ENCODE data around the gene DNM3.
"Not testable (repeated sequence)": the region's sequence is repeated elsewhere in the genome, so short reads cannot be mapped to it uniquely, and the experiment has no call there.

DNM3 gene

GRCh38 chr1:171841050-171841910 lies at the start of gene DNM3:
Gene DNM3 (plus strand): TSS chr1:171841498. CDS start chr1:171841657, 159 bp downstream.
- H3K9me3 Mint-ChIP-seq: no peaks in the 10 kb centered on the region
- H3K27me3 Mint-ChIP-seq: peaks cover 37% of the 10 kb centered on the region
- ATAC-seq (replicated peaks; ENCODE audit: extremely low read depth, poor library complexity, severe bottlenecking) (peak; percentile 85), DNase-seq (ENCODE audit: low spot score in 2 of 2) (peak; percentile 63 to 69)
- H3K36me3 Mint-ChIP-seq (ENCODE audit: insufficient read depth): peaks cover 9% of the 10 kb centered on the region
- H3K4me1 Mint-ChIP-seq: peaks cover 16% of the 10 kb centered on the region
- peak within 1 kb of the TSS; percentile 84 for H3K4me3 Mint-ChIP-seq
- H3K27ac Mint-ChIP-seq (ENCODE audit: low read depth): peak within 1 kb of the TSS; percentile 20

DNA sequence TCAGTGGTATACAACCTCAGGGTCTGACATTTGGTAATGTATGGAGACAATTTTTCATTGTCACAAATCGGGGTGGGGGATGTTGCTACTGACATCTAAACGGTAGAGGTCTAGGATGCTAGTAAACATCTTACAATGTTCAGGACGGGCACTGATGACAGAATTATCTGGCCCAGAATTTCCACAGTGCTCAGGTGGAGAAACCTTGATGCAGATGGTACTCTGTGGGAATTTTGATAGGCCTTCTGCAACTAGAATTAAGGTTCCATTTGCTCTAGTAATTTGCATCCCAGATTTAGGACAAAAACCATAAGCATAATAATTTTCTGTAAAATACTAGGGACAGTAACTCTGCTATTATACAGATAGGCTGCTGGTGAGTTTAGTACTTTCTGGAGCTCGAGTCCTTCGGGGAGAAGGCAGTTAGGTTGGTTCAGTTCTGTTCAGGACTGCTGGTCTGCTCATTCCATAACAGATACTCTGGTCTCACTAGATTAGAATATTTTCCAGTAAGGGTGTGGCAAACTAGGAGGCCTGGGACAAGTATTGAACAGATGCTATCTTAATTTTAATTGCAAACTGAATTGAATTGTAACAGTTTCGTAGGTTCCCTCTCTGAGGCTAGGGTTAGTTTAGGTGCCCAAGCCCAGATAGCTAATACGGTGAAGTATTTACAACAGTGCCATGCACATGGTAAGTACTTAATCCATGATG lies 48.5 kb upstream of the DNM3 start:
- ATAC-seq (replicated peaks; ENCODE audit: extremely low read depth, poor library complexity, severe bottlenecking): no peak
- DNase-seq (ENCODE audit: low spot score in 2 of 2): no peak
- no peak overlapping the region for H3K27ac Mint-ChIP-seq (ENCODE audit: low read depth)
- H3K4me1 Mint-ChIP-seq: peaks cover 18% of the 10 kb centered on the region
- no peaks in the 10 kb centered on the region for H3K9me3 Mint-ChIP-seq
- H3K27me3 Mint-ChIP-seq: no peaks in the 10 kb centered on the region
- no peak overlapping the region for H3K4me3 Mint-ChIP-seq
- H3K36me3 Mint-ChIP-seq (ENCODE audit: insufficient read depth): peaks cover 47% of the 10 kb centered on the region

- Mint-ChIP-seq H3K27me3 (no peaks in the 10 kb centered on the region), H3K4me3 (no peak overlapping the region), H3K36me3 (ENCODE audit: insufficient read depth) (peaks cover 40% of the 10 kb centered on the region), H3K27ac (ENCODE audit: low read depth) (peak overlapping the region; percentile 71), H3K4me1 (peaks cover 18% of the 10 kb centered on the region), H3K9me3 (no peaks in the 10 kb centered on the region)
- no peak for DNase-seq (ENCODE audit: low spot score in 2 of 2)
- no peak for ATAC-seq (replicated peaks; ENCODE audit: extremely low read depth, poor library complexity, severe bottlenecking)
Observed at GRCh38 chr1:171793636-171794035, 47.7 kb upstream of the DNM3 start.

DNA sequence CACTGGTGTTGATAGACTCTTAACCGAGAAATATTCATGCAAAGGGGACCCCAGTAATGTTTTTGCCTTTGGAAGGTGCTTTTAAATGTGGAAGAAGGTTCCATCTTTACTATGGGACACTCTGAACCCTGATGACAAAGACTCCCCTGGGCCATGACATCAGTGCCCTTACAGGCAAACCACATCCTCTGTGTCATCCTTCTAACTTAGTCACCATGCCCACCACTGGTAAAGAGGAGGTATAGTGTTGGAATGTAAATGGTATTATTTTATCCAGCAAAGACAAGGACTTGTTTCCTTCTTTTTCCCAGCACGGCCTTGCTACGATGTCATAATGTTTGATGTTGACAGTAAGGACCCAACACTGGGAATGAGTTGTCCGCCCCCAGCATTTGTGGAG lies 47.2 kb upstream of the DNM3 start:
- Mint-ChIP-seq H3K4me3 (no peak overlapping the region), H3K4me1 (peaks cover 18% of the 10 kb centered on the region), H3K36me3 (ENCODE audit: insufficient read depth) (peaks cover 36% of the 10 kb centered on the region), H3K9me3 (no peaks in the 10 kb centered on the region), H3K27ac (ENCODE audit: low read depth) (peak overlapping the region; percentile 71), H3K27me3 (no peaks in the 10 kb centered on the region)
- no peak for DNase-seq (ENCODE audit: low spot score in 2 of 2)
- ATAC-seq (replicated peaks; ENCODE audit: extremely low read depth, poor library complexity, severe bottlenecking): peak; percentile 92

DNA sequence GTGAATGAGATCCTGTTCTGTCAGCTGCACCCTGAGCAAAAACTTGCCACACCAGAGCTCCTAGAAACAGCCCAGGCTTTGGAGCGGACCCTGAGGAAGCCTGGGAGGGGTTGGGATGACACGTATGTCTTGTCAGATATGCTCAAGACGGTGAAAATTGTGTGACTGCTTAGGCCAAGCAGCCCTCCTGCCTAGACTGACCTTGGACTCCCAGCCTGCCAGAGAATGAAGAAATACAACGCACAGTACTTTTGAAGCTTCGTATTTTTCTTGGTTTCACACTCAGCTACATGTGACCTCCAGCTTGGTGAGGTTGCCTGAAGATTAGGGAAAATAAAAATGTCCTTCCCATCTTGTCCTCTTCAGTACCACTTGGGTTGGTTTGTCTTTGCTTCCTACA lies 44.7 kb upstream of the DNM3 start:
- Mint-ChIP-seq H3K27ac (ENCODE audit: low read depth) (no peak overlapping the region), H3K27me3 (no peaks in the 10 kb centered on the region), H3K9me3 (no peaks in the 10 kb centered on the region), H3K4me1 (peaks cover 8% of the 10 kb centered on the region), H3K4me3 (no peak overlapping the region), H3K36me3 (ENCODE audit: insufficient read depth) (peaks cover 26% of the 10 kb centered on the region)
- DNase-seq (ENCODE audit: low spot score in 2 of 2) (no peak), ATAC-seq (replicated peaks; ENCODE audit: extremely low read depth, poor library complexity, severe bottlenecking) (no peak)

GRCh38 chr1:171798311-171798710 lies 43.0 kb upstream of the DNM3 start:
- ATAC-seq (replicated peaks; ENCODE audit: extremely low read depth, poor library complexity, severe bottlenecking) (no peak), DNase-seq (ENCODE audit: low spot score in 2 of 2) (no peak)
- no peak overlapping the region for H3K27ac Mint-ChIP-seq (ENCODE audit: low read depth)
- peaks cover 8% of the 10 kb centered on the region for H3K4me1 Mint-ChIP-seq
- no peaks in the 10 kb centered on the region for H3K9me3 Mint-ChIP-seq
- H3K4me3 Mint-ChIP-seq: no peak overlapping the region
- peaks cover 20% of the 10 kb centered on the region for H3K36me3 Mint-ChIP-seq (ENCODE audit: insufficient read depth)
- H3K27me3 Mint-ChIP-seq: no peaks in the 10 kb centered on the region

DNA sequence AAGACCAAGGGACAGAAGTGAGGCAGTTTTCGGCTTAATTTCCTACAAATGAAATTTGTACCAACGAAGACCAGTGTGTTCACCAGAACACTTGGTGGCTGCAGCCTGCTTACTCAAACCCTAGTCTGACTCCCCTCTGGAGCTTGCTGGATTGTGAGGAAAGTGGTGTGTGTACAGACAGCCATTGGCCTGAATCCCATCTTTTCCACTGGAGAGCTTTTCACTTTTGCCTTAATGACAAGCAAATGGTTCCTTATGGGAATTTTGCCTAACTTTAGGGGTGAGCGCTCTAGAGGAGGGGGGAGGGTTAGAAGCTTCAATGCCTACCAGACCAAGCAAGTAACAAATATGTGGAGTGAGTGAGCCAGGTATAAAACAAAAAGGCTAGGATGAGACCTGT lies 42.5 kb upstream of the DNM3 start:
- ATAC-seq (replicated peaks; ENCODE audit: extremely low read depth, poor library complexity, severe bottlenecking): no peak
- H3K9me3 Mint-ChIP-seq: no peaks in the 10 kb centered on the region
- H3K27ac Mint-ChIP-seq (ENCODE audit: low read depth): no peak overlapping the region
- peaks cover 20% of the 10 kb centered on the region for H3K36me3 Mint-ChIP-seq (ENCODE audit: insufficient read depth)
- no peaks in the 10 kb centered on the region for H3K27me3 Mint-ChIP-seq
- H3K4me3 Mint-ChIP-seq: no peak overlapping the region
- DNase-seq (ENCODE audit: low spot score in 2 of 2): no peak
- peaks cover 7% of the 10 kb centered on the region for H3K4me1 Mint-ChIP-seq

DNA sequence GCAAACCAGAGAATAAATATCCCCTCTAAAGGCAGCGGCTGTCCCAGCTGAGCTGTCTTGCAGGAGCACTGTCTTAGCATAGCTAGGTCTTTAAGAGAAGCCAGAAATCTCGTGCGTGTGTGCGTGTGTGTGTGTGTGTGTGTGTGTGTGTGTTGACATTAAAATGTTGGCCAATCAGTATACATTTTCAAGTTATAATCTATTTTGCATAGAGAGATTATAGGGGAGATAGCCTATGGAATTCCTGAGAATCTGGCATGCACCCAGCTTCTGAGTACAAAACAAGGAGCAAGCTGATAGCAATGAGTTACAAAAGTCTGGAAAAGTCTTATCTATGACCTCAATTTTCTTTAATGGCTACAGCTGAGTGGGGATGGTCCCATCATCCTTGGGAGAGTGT lies 42.1 kb upstream of the DNM3 start:
- ATAC-seq (replicated peaks; ENCODE audit: extremely low read depth, poor library complexity, severe bottlenecking): no peak
- Mint-ChIP-seq H3K9me3 (no peaks in the 10 kb centered on the region), H3K36me3 (ENCODE audit: insufficient read depth) (peaks cover 17% of the 10 kb centered on the region), H3K4me1 (peaks cover 3% of the 10 kb centered on the region), H3K4me3 (no peak overlapping the region), H3K27ac (ENCODE audit: low read depth) (no peak overlapping the region), H3K27me3 (no peaks in the 10 kb centered on the region)
- no peak for DNase-seq (ENCODE audit: low spot score in 2 of 2)

GRCh38 chr1:171799698-171800097 lies 41.6 kb upstream of the DNM3 start:
- not testable (repeated sequence) for H3K27me3 Mint-ChIP-seq; DNase-seq (ENCODE audit: low spot score in 2 of 2); H3K27ac Mint-ChIP-seq (ENCODE audit: low read depth); H3K9me3 Mint-ChIP-seq; ATAC-seq (replicated peaks; ENCODE audit: extremely low read depth, poor library complexity, severe bottlenecking); H3K4me3 Mint-ChIP-seq; H3K4me1 Mint-ChIP-seq
- peaks cover 11% of the 10 kb centered on the region for H3K36me3 Mint-ChIP-seq (ENCODE audit: insufficient read depth)

- no peak overlapping the region for H3K4me3 Mint-ChIP-seq
- peaks cover 2% of the 10 kb centered on the region for H3K4me1 Mint-ChIP-seq
- no peaks in the 10 kb centered on the region for H3K27me3 Mint-ChIP-seq
- H3K36me3 Mint-ChIP-seq (ENCODE audit: insufficient read depth): peaks cover 11% of the 10 kb centered on the region
- DNase-seq (ENCODE audit: low spot score in 2 of 2): no peak
- ATAC-seq (replicated peaks; ENCODE audit: extremely low read depth, poor library complexity, severe bottlenecking): no peak
- H3K9me3 Mint-ChIP-seq: no peaks in the 10 kb centered on the region
- H3K27ac Mint-ChIP-seq (ENCODE audit: low read depth): no peak overlapping the region
Observed at GRCh38 chr1:171800342-171800741, 41.0 kb upstream of the DNM3 start.

DNA sequence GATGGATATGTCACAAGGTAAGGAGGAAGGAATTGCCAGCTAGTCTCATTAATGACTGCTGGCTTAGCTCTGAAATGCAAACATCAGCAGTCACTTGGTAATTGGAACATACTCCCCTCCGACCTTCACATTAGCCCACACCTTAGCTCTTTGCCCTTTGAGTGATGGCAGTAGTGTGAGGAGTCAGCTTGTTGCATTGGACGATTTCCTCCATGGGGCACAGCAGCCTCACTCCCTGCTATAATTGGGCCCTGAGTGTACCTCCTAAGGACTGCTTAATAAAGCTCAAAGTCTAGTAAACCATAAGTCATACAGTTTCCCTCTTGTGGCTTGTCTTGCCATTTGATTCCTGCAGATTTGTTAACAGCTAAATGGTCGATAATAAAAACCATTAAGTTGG lies 40.4 kb upstream of the DNM3 start:
- no peak for ATAC-seq (replicated peaks; ENCODE audit: extremely low read depth, poor library complexity, severe bottlenecking)
- H3K27me3 Mint-ChIP-seq: no peaks in the 10 kb centered on the region
- no peak overlapping the region for H3K27ac Mint-ChIP-seq (ENCODE audit: low read depth)
- H3K36me3 Mint-ChIP-seq (ENCODE audit: insufficient read depth): peaks cover 10% of the 10 kb centered on the region
- no peak overlapping the region for H3K4me3 Mint-ChIP-seq
- H3K9me3 Mint-ChIP-seq: no peaks in the 10 kb centered on the region
- peaks cover 7% of the 10 kb centered on the region for H3K4me1 Mint-ChIP-seq
- DNase-seq (ENCODE audit: low spot score in 2 of 2): no peak

DNA sequence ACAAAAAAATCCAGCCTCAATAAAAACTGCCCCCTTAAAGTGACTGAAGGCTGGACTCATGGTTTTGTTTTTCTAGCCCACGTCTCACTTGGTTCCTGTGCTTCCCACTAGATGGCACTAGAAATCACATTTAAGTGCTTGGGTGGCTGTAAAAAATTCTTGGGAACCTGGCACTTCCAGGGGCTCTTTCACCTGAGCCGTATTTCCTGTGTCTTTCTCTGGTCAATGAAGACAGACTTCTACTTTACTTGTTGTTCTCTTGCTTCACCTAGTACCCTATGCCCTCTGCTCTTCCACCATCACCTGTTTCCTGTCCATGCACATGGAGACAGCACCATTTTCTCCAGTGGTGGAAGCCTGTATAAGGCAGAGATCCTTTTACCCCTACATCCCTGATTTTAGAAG lies 39.8 kb upstream of the DNM3 start:
- Mint-ChIP-seq H3K4me3 (no peak overlapping the region), H3K4me1 (peaks cover 9% of the 10 kb centered on the region), H3K36me3 (ENCODE audit: insufficient read depth) (peaks cover 6% of the 10 kb centered on the region), H3K27me3 (no peaks in the 10 kb centered on the region), H3K27ac (ENCODE audit: low read depth) (no peak overlapping the region), H3K9me3 (no peaks in the 10 kb centered on the region)
- ATAC-seq (replicated peaks; ENCODE audit: extremely low read depth, poor library complexity, severe bottlenecking): no peak
- no peak for DNase-seq (ENCODE audit: low spot score in 2 of 2)

DNA sequence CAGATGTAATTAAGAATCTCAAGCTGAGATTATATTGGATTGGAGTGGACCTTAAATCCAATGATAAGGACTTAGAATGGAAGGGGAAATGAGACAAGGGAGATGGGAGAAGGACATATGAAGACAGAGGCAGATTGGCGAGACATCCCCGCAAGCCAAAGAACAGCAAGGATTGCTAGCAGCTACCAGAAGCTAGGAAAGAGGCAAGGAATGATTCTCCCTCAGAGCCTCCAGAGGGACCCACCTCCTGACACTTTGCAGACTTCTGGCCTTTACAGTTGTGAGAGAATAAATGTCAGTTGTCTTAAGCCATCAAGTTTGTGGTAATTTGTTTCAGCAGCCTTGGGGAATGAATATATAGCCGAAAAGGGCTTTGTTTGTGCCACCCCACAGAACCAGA lies 39.1 kb upstream of the DNM3 start:
- H3K4me3 Mint-ChIP-seq: no peak overlapping the region
- no peaks in the 10 kb centered on the region for H3K9me3 Mint-ChIP-seq
- H3K36me3 Mint-ChIP-seq (ENCODE audit: insufficient read depth): peaks cover 3% of the 10 kb centered on the region
- ATAC-seq (replicated peaks; ENCODE audit: extremely low read depth, poor library complexity, severe bottlenecking) (no peak), DNase-seq (ENCODE audit: low spot score in 2 of 2) (no peak)
- peaks cover 13% of the 10 kb centered on the region for H3K4me1 Mint-ChIP-seq
- no peaks in the 10 kb centered on the region for H3K27me3 Mint-ChIP-seq
- H3K27ac Mint-ChIP-seq (ENCODE audit: low read depth): no peak overlapping the region

Data from central memory CD8-positive, alpha-beta T cell (primary cell).